OCI-LY1 (cell line): ENCODE measurements around the gene ITPK1.

Experiments
- H2AFZ ChIP-seq: fragments of 200-600 bp; sonication (generic), shearing (Covaris generic); 2 replicates; pipeline ENCODE4 v1.6.0; 2014; ENCODE audit warnings: antibody characterized with exemption, mild to moderate bottlenecking, low read length
- H3F3A ChIP-seq: fragments of 200-600 bp; sonication (generic), shearing (Covaris generic); 2 replicates; pipeline ENCODE4 v1.6.0; 2014; ENCODE audit warnings: mild to moderate bottlenecking, antibody characterized with exemption, low read length, moderate library complexity; ENCODE audit not compliant: insufficient read depth
- H3K27ac ChIP-seq: fragments of 200-600 bp; sonication (generic); 2 replicates; pipeline ENCODE4 v1.5.1; 2014; ENCODE audit warnings: low read length, mixed run types, mild to moderate bottlenecking, low read depth; ENCODE audit not compliant: poor library complexity, severe bottlenecking
- H3K27me3 ChIP-seq: fragments of 200-600 bp; sonication (generic); 2 replicates; pipeline ENCODE4 v1.6.0; 2014; ENCODE audit warnings: antibody characterized with exemption, mild to moderate bottlenecking, low read length, moderate library complexity; ENCODE audit not compliant: insufficient read depth
- H3K36me3 ChIP-seq: fragments of 200-600 bp; sonication (generic); 2 replicates; pipeline ENCODE4 v1.6.1; 2014; ENCODE audit warnings: mild to moderate bottlenecking, antibody characterized with exemption, low read length, moderate library complexity, mixed read lengths; ENCODE audit not compliant: insufficient read depth
- H3K4me1 ChIP-seq: fragments of 200-600 bp; sonication (generic); 2 replicates; pipeline ENCODE4 v1.5.1; 2014; ENCODE audit warnings: mild to moderate bottlenecking, low read length, moderate library complexity; ENCODE audit not compliant: insufficient read depth, severe bottlenecking
- H3K4me2 ChIP-seq: fragments of 200-600 bp; sonication (generic), shearing (Covaris generic); 2 replicates; pipeline ENCODE4 v1.6.1; 2014; ENCODE audit warnings: low read length
- H3K4me3 ChIP-seq: fragments of 200-600 bp; sonication (generic); 2 replicates; pipeline ENCODE4 v1.5.1; 2014; ENCODE audit warnings: low read length, low read depth, mild to moderate bottlenecking, mixed read lengths; ENCODE audit not compliant: poor library complexity, severe bottlenecking
- H3K79me2 ChIP-seq: fragments of 200-600 bp; shearing (Covaris generic); 2 replicates; pipeline ENCODE4 v1.6.1; 2016; ENCODE audit warnings: mixed run types, low read length, mixed read lengths; ENCODE audit not compliant: insufficient read depth
- H3K9ac ChIP-seq: fragments of 200-600 bp; sonication (generic), shearing (Covaris generic); 2 replicates; pipeline ENCODE4 v1.6.1; 2014; ENCODE audit warnings: mild to moderate bottlenecking, low read length, mixed read lengths
- H3K9me2 ChIP-seq: fragments of 200-600 bp; sonication (generic), shearing (Covaris generic); 2 replicates; pipeline ENCODE4 v1.6.1; 2014; ENCODE audit warnings: low read depth, mild to moderate bottlenecking, low read length, mixed read lengths
- H3K9me3 ChIP-seq: fragments of 200-600 bp; shearing (Covaris generic); 2 replicates; pipeline ENCODE4 v1.6.1; 2014; ENCODE audit warnings: low read length, mixed read lengths
- H4K20me1 ChIP-seq: fragments of 200-600 bp; sonication (generic), shearing (Covaris generic); 2 replicates; pipeline ENCODE4 v1.6.0; 2016; ENCODE audit warnings: mild to moderate bottlenecking, low read length; ENCODE audit not compliant: insufficient read depth
- EZH2 ChIP-seq: fragments of 200-600 bp; sonication (generic), shearing (Covaris generic); IDR thresholded peaks from 2 replicates; pipeline ENCODE4 v1.8.0; 2017; ENCODE audit warnings: borderline replicate concordance, mixed run types, mild to moderate bottlenecking, antibody characterized with exemption, low read length, moderate library complexity, mixed read lengths
- TF ChIP-seq, protein P1 (sequence below): fragments of 200-600 bp; sonication (generic), shearing (Covaris generic); IDR thresholded peaks from 2 replicates; pipeline ENCODE4 v1.5.1; 2017; ENCODE audit warnings: mild to moderate bottlenecking, antibody characterized with exemption, low read length, moderate library complexity, mixed read lengths

ITPK1 gene

GRCh38 chr14:93002049-93002448 is 113.7 kb downstream of the ITPK1 start:
- Histone ChIP-seq H2AFZ (no peak overlapping the region), H3K4me2 (no peak overlapping the region), H3K27me3 (no peaks in the 10 kb centered on the region), H3K27ac (no peak overlapping the region), H3K79me2 (no peaks in the 10 kb centered on the region), H3K9ac (no peak overlapping the region), H3K4me3 (no peak overlapping the region), H3K9me3 (no peaks in the 10 kb centered on the region), H3K4me1 (peaks cover 8% of the 10 kb centered on the region), H4K20me1 (no peaks in the 10 kb centered on the region), H3K36me3 (no peaks in the 10 kb centered on the region), H3K9me2 (no peaks in the 10 kb centered on the region), H3F3A (no peaks in the 10 kb centered on the region)
- TF ChIP-seq, protein P1, sequence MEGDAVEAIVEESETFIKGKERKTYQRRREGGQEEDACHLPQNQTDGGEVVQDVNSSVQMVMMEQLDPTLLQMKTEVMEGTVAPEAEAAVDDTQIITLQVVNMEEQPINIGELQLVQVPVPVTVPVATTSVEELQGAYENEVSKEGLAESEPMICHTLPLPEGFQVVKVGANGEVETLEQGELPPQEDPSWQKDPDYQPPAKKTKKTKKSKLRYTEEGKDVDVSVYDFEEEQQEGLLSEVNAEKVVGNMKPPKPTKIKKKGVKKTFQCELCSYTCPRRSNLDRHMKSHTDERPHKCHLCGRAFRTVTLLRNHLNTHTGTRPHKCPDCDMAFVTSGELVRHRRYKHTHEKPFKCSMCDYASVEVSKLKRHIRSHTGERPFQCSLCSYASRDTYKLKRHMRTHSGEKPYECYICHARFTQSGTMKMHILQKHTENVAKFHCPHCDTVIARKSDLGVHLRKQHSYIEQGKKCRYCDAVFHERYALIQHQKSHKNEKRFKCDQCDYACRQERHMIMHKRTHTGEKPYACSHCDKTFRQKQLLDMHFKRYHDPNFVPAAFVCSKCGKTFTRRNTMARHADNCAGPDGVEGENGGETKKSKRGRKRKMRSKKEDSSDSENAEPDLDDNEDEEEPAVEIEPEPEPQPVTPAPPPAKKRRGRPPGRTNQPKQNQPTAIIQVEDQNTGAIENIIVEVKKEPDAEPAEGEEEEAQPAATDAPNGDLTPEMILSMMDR, result no peak
- TF ChIP-seq EZH2, result no peak

GRCh38 chr14:92998946-92999345 is 116.8 kb downstream of the ITPK1 start:
- TF ChIP-seq, protein P1, result no peak
- no peak for TF ChIP-seq EZH2
- Histone ChIP-seq H3F3A (no peaks in the 10 kb centered on the region), H3K36me3 (no peaks in the 10 kb centered on the region), H3K4me1 (no peaks in the 10 kb centered on the region), H2AFZ (no peak overlapping the region), H3K4me2 (no peak overlapping the region), H3K9ac (no peak overlapping the region), H3K27ac (no peak overlapping the region), H3K79me2 (no peaks in the 10 kb centered on the region), H3K9me3 (no peaks in the 10 kb centered on the region), H3K4me3 (no peak overlapping the region), H4K20me1 (no peaks in the 10 kb centered on the region), H3K27me3 (no peaks in the 10 kb centered on the region), H3K9me2 (no peaks in the 10 kb centered on the region)

DNA sequence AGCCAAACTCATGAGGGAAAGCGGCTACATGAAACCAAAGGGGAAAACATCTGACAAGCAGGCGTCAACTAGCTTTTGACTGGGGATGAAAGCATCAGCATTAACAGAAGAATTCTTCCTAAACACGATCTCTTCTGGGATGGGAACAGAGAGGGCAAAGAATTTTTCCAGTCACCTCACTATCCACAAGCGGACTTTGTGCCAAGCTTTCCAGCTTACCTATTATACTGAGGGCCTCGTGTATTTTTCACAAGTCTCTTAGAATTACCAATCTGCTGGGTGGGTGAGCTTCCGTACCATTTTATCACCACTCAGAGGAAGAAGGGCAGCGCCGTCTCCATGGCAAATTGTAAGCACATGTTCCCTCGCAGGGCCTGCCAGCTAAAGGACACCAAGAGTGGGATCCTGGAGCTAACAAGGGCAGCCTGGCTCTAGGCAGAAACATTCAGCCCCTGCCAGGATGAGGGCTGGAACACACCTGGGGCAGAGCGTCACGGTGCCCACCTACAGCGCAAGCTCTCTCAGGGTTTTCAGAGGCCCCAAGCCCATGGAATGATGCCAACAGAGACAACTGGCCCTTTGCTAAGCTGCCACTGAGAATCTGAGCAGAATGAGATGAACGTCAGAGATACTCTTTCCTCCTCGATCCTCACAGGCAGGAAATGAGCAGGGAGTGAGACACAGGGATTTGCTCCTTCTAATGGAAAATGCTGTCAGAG is 118.2 kb downstream of the ITPK1 start:
- Histone ChIP-seq H3K36me3 (no peaks in the 10 kb centered on the region), H3K4me3 (no peak overlapping the region), H2AFZ (no peak overlapping the region), H3K27me3 (no peaks in the 10 kb centered on the region), H3K9ac (no peak overlapping the region), H3K9me2 (no peaks in the 10 kb centered on the region), H4K20me1 (no peaks in the 10 kb centered on the region), H3F3A (no peaks in the 10 kb centered on the region), H3K9me3 (no peaks in the 10 kb centered on the region), H3K79me2 (no peaks in the 10 kb centered on the region), H3K4me2 (no peak overlapping the region), H3K4me1 (no peaks in the 10 kb centered on the region), H3K27ac (no peak overlapping the region)
- no peak for TF ChIP-seq EZH2
- TF ChIP-seq, protein P1, result no peak
